Measurements from ENCODE around the gene ITPRIPL1.

- TF ChIP-seq POLR2A (IDR thresholded peaks at IDR 0.05; ENCODE audit: low read depth, low read length) (no peak), SPI1 (IDR thresholded peaks at IDR 0.05; ENCODE audit: low read depth, low read length) (no peak), POLR2AphosphoS5 (IDR thresholded peaks at IDR 0.05; ENCODE audit: low read depth, low read length) (no peak), TAF1 (IDR thresholded peaks at IDR 0.05; ENCODE audit: low read depth, low read length) (no peak), POU2F2 (IDR thresholded peaks at IDR 0.05; ENCODE audit: low read depth, low read length) (no peak), PAX5 (IDR thresholded peaks at IDR 0.05; ENCODE audit: insufficient read depth, low read length, severe bottlenecking) (no peak)
Measured at GRCh38 chr2:96340493-96341414, 15.6 kb downstream of the ITPRIPL1 start.

Data from GM12891 (cell line).